HL-60/S4 treated with retinoic acid at 250 ng/mL for 4 days and 3 days (cell line): ENCODE measurements around the gene MGRN1.
"Not testable (repeated sequence)": the region's sequence is repeated elsewhere in the genome, so short reads cannot be mapped to it uniquely, and the experiment has no call there.

Source experiments
- in situ Hi-C: fragments of 300-500 bp; cut with MboI; formaldehyde crosslinking; loops from 2 replicates; pipeline ENCODE4 v1.7.0; 2022; ENCODE audit warnings: low sequenced_read_pairs

MGRN1 gene

DNA sequence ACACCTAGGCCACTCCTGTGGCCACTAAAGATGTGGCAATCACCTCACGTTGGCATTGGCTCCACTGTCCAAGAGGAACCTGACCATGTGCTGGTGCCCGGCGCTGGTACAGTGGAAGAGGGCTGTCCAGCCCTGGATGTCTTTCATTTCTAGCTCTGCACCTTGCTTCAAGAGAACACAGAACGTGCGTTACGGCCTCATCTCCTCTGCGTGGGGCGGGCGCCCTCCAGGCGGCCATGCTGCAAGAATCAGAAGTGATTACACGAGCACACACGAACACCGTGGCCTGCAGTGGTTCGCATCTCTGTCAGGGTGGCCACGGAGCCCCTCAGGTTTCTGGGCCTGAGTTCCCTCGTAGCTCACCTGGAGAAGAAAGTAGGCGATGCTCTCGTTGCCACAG, 102.0 kb downstream of the MGRN1 start:
- in situ Hi-C loops = no loop called here

GRCh38 chr16:4728676-4729075, 104.0 kb downstream of the MGRN1 start:
- in situ Hi-C loops = no loop called here

DNA sequence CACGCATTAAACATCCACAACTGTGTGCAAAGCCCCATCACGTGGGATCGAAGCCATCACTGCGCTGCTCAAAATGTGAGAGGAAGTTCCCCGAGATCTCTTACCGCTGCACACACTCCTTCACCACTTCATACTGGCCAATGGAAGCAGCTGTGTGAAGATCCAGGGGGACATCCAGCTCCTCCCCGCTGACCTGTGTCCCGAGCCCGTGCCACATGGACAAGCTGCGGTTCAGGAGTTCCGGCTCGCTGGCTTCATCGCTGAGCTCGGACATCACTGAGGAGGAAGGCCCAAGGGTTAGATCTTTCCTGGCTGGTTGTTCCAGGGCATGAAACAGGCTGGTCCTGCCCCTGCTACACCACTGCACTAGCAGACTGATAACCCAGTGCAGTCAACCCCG, 105.2 kb downstream of the MGRN1 start:
- in situ Hi-C loops = no loop called here

DNA sequence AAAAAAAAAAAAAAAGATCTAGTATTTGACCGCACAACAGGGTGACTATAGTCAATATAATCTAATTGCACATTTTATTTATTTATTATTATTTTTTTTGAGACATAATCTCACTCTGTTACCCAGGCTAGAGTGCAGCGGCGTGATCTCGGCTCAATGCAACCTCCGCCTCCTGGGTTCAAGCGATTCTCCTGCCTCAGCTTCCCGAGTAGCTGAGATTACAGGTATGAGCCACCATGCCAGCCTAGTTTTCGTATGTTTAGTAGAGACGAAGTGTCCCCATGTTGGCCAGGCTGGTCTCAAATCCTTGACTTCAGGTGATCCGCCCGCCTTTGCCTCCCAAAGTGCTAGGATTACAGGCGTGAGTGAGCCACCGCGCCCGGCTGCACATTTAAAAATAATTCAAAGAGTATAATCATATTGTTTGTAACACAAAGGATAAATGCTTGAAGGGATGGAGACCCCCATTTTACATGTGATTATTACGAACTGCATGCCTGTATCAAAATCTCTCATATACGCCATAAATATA, 108.7 kb downstream of the MGRN1 start:
- in situ Hi-C loops = no loop called here

DNA sequence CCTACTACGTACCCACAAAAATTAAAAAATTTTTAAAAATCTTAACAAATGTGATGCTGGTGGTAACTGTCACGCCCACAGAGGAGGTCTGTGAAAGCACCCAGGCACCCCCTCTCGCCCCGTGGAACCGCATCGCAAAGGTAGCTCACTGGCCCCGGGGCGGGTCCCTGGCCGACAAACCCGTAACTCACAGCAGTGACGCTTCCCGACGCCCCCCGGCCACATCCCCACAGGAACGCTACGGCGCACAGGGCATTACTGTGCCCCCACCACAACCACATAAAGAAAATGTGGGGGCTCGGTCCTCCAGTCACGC, 109.1 kb downstream of the MGRN1 start:
- in situ Hi-C loops = no loop called here

GRCh38 chr16:4734063-4734729, 109.6 kb downstream of the MGRN1 start, which contains the start of the genes ANKS3 and DNAAF8:
TSS of gene ANKS3 (minus strand) at chr16:4734271. CDS start at chr16:4730149, 4,122 bp downstream.
TSS of gene DNAAF8 (plus strand) at chr16:4734537. CDS start at chr16:4736515, 1,978 bp downstream.
- in situ Hi-C loops = no loop called here

DNA sequence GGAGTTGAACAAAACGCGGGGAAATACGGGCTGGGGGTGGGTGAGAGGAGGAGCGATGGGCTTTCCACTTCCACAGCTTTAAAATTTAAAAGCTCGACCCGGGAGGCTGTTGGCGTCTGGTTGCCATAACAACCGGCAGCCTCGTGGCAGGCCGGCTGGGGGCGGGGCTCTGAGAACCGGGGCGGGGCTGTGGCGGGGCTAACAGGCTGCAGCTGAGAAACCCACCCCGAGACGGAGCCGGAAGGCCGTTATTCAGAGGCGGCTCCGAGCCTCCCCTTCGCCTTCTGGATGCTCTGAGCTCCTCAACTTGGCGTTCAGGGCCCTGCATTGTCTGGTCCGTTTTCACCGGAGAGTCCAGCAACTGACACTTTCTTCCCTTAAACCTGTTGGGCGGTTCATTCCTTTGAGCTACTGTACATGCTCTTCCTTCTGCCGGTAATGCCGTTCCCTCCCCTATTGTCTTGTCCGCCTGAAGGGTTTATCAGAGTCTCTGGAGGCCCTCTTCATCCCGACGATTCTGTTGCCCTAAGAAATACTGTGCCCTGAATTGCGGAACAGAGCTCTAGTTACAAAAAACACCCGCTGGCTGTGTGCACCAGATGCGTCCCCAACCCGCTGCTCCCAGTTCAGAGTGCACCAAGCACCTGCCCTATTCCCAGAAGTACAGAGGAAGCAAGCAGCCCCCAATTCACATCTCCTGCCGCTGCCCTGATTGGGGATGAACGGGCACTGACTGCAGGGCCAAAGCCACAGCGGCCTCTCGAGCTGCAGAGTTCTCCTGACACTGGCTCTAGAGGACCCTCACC, 110.3 kb downstream of the MGRN1 start:
- in situ Hi-C loops = no loop called here

- in situ Hi-C loops = no loop called here
These were observed 111.9 kb downstream of the MGRN1 start for GRCh38 chr16:4736546-4736945.

DNA sequence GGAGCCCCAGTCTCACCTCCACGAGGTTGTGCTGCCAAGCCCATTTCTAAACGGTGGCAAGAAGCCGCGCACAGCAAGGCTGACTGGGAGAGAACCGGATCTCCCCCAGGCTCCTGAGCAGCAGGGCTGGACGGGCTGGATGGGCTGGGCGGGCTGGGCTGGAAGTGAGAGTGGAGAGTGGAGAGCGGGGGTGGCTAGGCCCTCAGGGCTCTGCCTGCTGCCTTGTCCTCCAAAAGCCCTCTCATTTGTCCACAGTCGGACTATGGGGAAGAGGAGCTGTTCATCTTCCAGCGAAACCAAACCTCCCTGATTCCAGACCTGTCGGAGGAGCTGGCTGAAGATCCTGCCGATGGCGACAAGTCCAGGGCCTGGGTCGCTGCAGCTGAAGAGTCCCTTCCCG, 112.9 kb downstream of the MGRN1 start:
- in situ Hi-C loops = no loop called here

GRCh38 chr16:4738370-4738769, 113.7 kb downstream of the MGRN1 start:
- in situ Hi-C loops = not testable (repeated sequence)
